Duodenal mucosa (tissue), 2 donors: ENCODE data around the gene DVL1.
A peak's percentile ranks its signal among the peaks of the same experiment; 100 is the strongest.
"Not testable (repeated sequence)": the region's sequence is repeated elsewhere in the genome, so short reads cannot be mapped to it uniquely, and the experiment has no call there.

ENCODE experiments used
- H3K27ac ChIP-seq: one replicate; pipeline ENCODE4 v1.7.0; 2013; ENCODE audit warnings: low read depth, low read length
- H3K27me3 ChIP-seq, 2 donors: one replicate each; pipeline ENCODE4 v1.7.0; 2013; ENCODE audit warnings: low read length in 2 of 2, control low read depth in 1 of 2; ENCODE audit not compliant: insufficient read depth in 2 of 2, control insufficient read depth in 1 of 2
- H3K36me3 ChIP-seq, 2 donors: one replicate each; pipeline ENCODE4 v1.7.0; 2013; ENCODE audit warnings: low read length in 2 of 2, control low read depth in 1 of 2; ENCODE audit not compliant: insufficient read depth in 2 of 2, control insufficient read depth in 1 of 2
- H3K4me1 ChIP-seq, 2 donors: one replicate each; pipeline ENCODE4 v1.7.0; 2013; ENCODE audit warnings: low read length in 2 of 2, control low read depth in 1 of 2; ENCODE audit not compliant: insufficient read depth in 2 of 2, control insufficient read depth in 1 of 2
- H3K4me3 ChIP-seq, 2 donors: one replicate each; pipeline ENCODE4 v1.7.0; 2013; ENCODE audit warnings: low read length in 2 of 2, low read depth in 1 of 2
- H3K9ac ChIP-seq, 2 donors: one replicate each; pipeline ENCODE4 v1.7.0; 2013; ENCODE audit warnings: low read length in 2 of 2, low read depth in 1 of 2
- H3K9me3 ChIP-seq, 2 donors: one replicate each; pipeline ENCODE4 v1.7.0; 2013; ENCODE audit warnings: low read length in 2 of 2, control low read depth in 1 of 2; ENCODE audit not compliant: control insufficient read depth in 1 of 2

DVL1 gene

GRCh38 chr1:1387098-1388077, 38.2 kb upstream of the DVL1 start:
- no peak overlapping the region for H3K27ac ChIP-seq
- H3K27me3 ChIP-seq, result no peaks in the 10 kb centered on the region
- H3K4me3 ChIP-seq, result no peak overlapping the region
- H3K36me3 ChIP-seq, result peaks cover 46 to 66% of the 10 kb centered on the region in 2 donors
- no peak overlapping the region for H3K9ac ChIP-seq
- H3K9me3 ChIP-seq, result no peaks in the 10 kb centered on the region
- H3K4me1 ChIP-seq, result no peaks in the 10 kb centered on the region

GRCh38 chr1:1385931-1386330, 36.7 kb upstream of the DVL1 start:
- no peaks in the 10 kb centered on the region for H3K9me3 ChIP-seq
- H3K27ac ChIP-seq, result no peak overlapping the region
- H3K36me3 ChIP-seq, result peaks cover 35 to 53% of the 10 kb centered on the region in 2 donors
- H3K9ac ChIP-seq, result no peak overlapping the region
- no peak overlapping the region for H3K4me3 ChIP-seq
- H3K27me3 ChIP-seq, result no peaks in the 10 kb centered on the region
- no peaks in the 10 kb centered on the region for H3K4me1 ChIP-seq

- not testable (repeated sequence) for H3K4me3 ChIP-seq, H3K27ac ChIP-seq, H3K9me3 ChIP-seq, H3K4me1 ChIP-seq, H3K27me3 ChIP-seq, H3K9ac ChIP-seq
- H3K36me3 ChIP-seq, result peaks cover 29 to 47% of the 10 kb centered on the region in 2 donors
These were observed 36.1 kb upstream of the DVL1 start for GRCh38 chr1:1385339-1385738.

DNA sequence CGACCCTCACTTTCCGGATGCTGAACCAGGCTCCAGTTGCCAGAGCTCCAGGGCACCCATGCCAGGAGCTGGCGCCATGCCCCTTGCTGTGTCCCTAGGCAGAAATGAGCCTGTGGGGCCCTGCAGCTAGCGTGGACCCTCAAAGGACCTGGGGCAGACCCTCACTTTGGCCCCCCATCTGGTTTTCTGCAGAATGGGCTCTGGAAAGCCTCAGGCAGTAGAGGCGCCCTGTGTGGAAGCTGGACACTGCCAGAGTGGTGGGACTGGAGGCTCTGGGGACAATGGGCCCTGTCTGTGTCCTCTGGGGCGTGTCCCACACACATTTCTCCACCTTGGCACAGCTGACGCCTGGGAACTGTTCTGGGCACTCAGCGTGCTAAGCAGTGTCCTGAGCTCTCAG, 32.1 kb upstream of the DVL1 start:
- no peaks in the 10 kb centered on the region for H3K9me3 ChIP-seq
- H3K27ac ChIP-seq, result no peak overlapping the region

GRCh38 chr1:1380860-1381259, 31.6 kb upstream of the DVL1 start:
- H3K9ac ChIP-seq, result no peak overlapping the region
- H3K9me3 ChIP-seq, result no peaks in the 10 kb centered on the region
- H3K36me3 ChIP-seq, result peaks cover 3 to 4% of the 10 kb centered on the region in 2 donors
- no peak overlapping the region for H3K4me3 ChIP-seq
- H3K27ac ChIP-seq, result no peak overlapping the region
- no peaks in the 10 kb centered on the region for H3K27me3 ChIP-seq
- H3K4me1 ChIP-seq, result peaks cover 0 to 5% of the 10 kb centered on the region in 2 donors

More for the DNA sequence above, 32.1 kb upstream of the DVL1 start:
- H3K4me1 ChIP-seq, result peaks cover 0 to under 1% of the 10 kb centered on the region in 2 donors
- peaks cover 7 to 8% of the 10 kb centered on the region in 2 donors for H3K36me3 ChIP-seq
- H3K9ac ChIP-seq, result no peak overlapping the region
- H3K4me3 ChIP-seq, result no peak overlapping the region
- no peaks in the 10 kb centered on the region for H3K27me3 ChIP-seq

DNA sequence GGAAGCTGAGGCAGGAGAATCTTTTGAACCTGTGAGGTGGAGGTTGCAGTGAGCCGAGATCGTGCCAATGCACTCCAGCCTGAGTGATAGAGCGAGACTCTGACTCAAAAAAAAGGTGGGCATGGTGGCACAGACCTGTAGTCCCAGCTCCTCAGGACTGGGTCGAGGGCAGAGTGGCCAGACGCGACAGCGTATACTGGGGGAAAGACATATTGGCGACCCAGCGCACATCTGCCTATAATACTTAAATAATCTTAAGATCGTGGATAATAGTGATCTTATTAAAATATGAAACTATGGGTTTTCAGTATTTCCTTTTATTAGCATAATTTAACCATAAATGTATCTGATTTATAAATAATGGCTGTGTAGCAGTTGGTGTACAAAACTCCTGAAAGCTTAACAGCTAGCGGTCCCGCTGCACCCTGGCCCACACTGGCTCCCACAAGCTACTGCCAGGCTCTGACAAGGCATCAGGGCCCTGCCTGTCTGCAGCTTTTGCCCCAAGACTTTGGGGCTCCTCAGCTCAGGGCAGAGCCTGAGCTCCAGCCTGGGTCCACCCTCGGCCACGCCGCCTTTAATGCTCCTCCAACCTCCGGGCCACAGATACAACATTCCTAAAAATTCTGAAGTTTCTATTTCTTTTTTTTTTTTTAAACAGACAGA, 28.5 kb upstream of the DVL1 start:
- H3K4me1 ChIP-seq, result peaks cover 9 to 20% of the 10 kb centered on the region in 2 donors
- no peak overlapping the region for H3K9ac ChIP-seq

GRCh38 chr1:1376551-1377226, 27.5 kb upstream of the DVL1 start:
- no peak overlapping the region for H3K27ac ChIP-seq
- no peak overlapping the region for H3K4me3 ChIP-seq
- peaks cover 14 to 28% of the 10 kb centered on the region in 2 donors for H3K4me1 ChIP-seq
- H3K9ac ChIP-seq, result no peak overlapping the region
- H3K36me3 ChIP-seq, result peaks cover 0 to 7% of the 10 kb centered on the region in 2 donors
- no peaks in the 10 kb centered on the region for H3K9me3 ChIP-seq
- H3K27me3 ChIP-seq, result no peaks in the 10 kb centered on the region

More for the DNA sequence above, 28.5 kb upstream of the DVL1 start:
- Histone ChIP-seq H3K36me3 (peaks cover 0 to 7% of the 10 kb centered on the region in 2 donors), H3K27ac (no peak overlapping the region), H3K4me3 (no peak overlapping the region), H3K9me3 (no peaks in the 10 kb centered on the region), H3K27me3 (no peaks in the 10 kb centered on the region)

- peak within 1 kb of the TSS; percentile 83 to 84 for H3K4me3 ChIP-seq
- H3K27ac ChIP-seq, result peak within 1 kb of the TSS; percentile 81
- no peaks in the 10 kb centered on the region for H3K9me3 ChIP-seq
- H3K4me1 ChIP-seq, result peaks cover 18 to 33% of the 10 kb centered on the region in 2 donors
- no peaks in the 10 kb centered on the region for H3K27me3 ChIP-seq
- H3K36me3 ChIP-seq, result peaks cover 0 to 7% of the 10 kb centered on the region in 2 donors
- peak within 1 kb of the TSS; percentile 79 to 89 for H3K9ac ChIP-seq
These were observed 25.9 kb upstream of the DVL1 start, which contains the start of gene AURKAIP1 for GRCh38 chr1:1374929-1375662. Gene AURKAIP1, minus strand, starts transcription at chr1:1375207. Its CDS starts 451 bp downstream, at chr1:1374756.

- Histone ChIP-seq H3K27ac (peak overlapping the region; percentile 81), H3K27me3 (no peaks in the 10 kb centered on the region), H3K9ac (peak overlapping the region; percentile 79 to 89), H3K4me1 (peaks cover 18 to 33% of the 10 kb centered on the region in 2 donors), H3K4me3 (peak overlapping the region; percentile 83 to 84), H3K9me3 (no peaks in the 10 kb centered on the region), H3K36me3 (peaks cover 0 to 7% of the 10 kb centered on the region in 2 donors)
These were observed 25.3 kb upstream of the DVL1 start for GRCh38 chr1:1374589-1374928.
